ENCODE data around the gene PSEN1.

The PSEN1 gene

GRCh38 chr14:73240816-73241480, 104.6 kb downstream of the PSEN1 start:
- DNase-seq (ENCODE audit: extremely low read depth, low read depth) = no peak
- TF ChIP-seq CTCF (IDR thresholded peaks at IDR 0.05; ENCODE audit: low read depth, low read length, missing control alignments) = no peak
- no peak overlapping the region for H3K4me3 ChIP-seq (replicated peaks; ENCODE audit: low read depth, low read length)

- no peak for TF ChIP-seq CTCF (IDR thresholded peaks at IDR 0.05; ENCODE audit: low read depth, low read length, missing control alignments)
- no peak for DNase-seq (ENCODE audit: extremely low read depth, low read depth)
- H3K4me3 ChIP-seq (replicated peaks; ENCODE audit: low read depth, low read length) = no peak overlapping the region
These were observed 105.3 kb downstream of the PSEN1 start for GRCh38 chr14:73241481-73242165.

GRCh38 chr14:73242357-73242901, 106.1 kb downstream of the PSEN1 start:
- DNase-seq (ENCODE audit: extremely low read depth, low read depth) = no peak
- TF ChIP-seq CTCF (IDR thresholded peaks at IDR 0.05; ENCODE audit: low read depth, low read length, missing control alignments) = no peak
- H3K4me3 ChIP-seq (replicated peaks; ENCODE audit: low read depth, low read length) = no peak overlapping the region

GRCh38 chr14:73243341-73243740, 107.0 kb downstream of the PSEN1 start:
- no peak for TF ChIP-seq CTCF (IDR thresholded peaks at IDR 0.05; ENCODE audit: low read depth, low read length, missing control alignments)
- H3K4me3 ChIP-seq (replicated peaks; ENCODE audit: low read depth, low read length) = no peak overlapping the region
- no peak for DNase-seq (ENCODE audit: extremely low read depth, low read depth)

GRCh38 chr14:73243748-73244147, 107.4 kb downstream of the PSEN1 start:
- TF ChIP-seq CTCF (IDR thresholded peaks at IDR 0.05; ENCODE audit: low read depth, low read length, missing control alignments) = no peak
- no peak overlapping the region for H3K4me3 ChIP-seq (replicated peaks; ENCODE audit: low read depth, low read length)
- DNase-seq (ENCODE audit: extremely low read depth, low read depth) = no peak

- no peak for TF ChIP-seq CTCF (IDR thresholded peaks at IDR 0.05; ENCODE audit: low read depth, low read length, missing control alignments)
- no peak overlapping the region for H3K4me3 ChIP-seq (replicated peaks; ENCODE audit: low read depth, low read length)
- no peak for DNase-seq (ENCODE audit: extremely low read depth, low read depth)
These were observed 108.4 kb downstream of the PSEN1 start for GRCh38 chr14:73244541-73245290.

Measured in HFF-Myc (cell line).